ENCODE results near the gene TC2N. TPM values are rescaled to one million over a fixed set of nuclear protein-coding genes. Genes with fewer than 3 reads are reported as not detected.

Gene TC2N
- total RNA-seq, 1 experiment from 2014 or later = 15.9 TPM

GRCh38 chr14:91898372-91898771 is 31.0 kb upstream of the TC2N start:
- TF ChIP-seq CEBPB (IDR thresholded peaks at IDR 0.05; ENCODE audit: low read depth) = no peak
- no peak for TF ChIP-seq EZH2 (IDR thresholded peaks at IDR 0.05)
- TF ChIP-seq POLR2A (IDR thresholded peaks at IDR 0.05; ENCODE audit: borderline replicate concordance, extremely low read depth, insufficient read depth, insufficient read length) = no peak
- TF ChIP-seq YY1 (IDR thresholded peaks at IDR 0.05; ENCODE audit: extremely low read depth, insufficient replicate concordance, low read depth, low read length) = no peak
- TF ChIP-seq RAD21 (IDR thresholded peaks at IDR 0.05; ENCODE audit: low read depth) = no peak
- TF ChIP-seq, protein P1, sequence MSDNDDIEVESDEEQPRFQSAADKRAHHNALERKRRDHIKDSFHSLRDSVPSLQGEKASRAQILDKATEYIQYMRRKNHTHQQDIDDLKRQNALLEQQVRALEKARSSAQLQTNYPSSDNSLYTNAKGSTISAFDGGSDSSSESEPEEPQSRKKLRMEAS (IDR thresholded peaks at IDR 0.05) = no peak
- TF ChIP-seq, protein P2, sequence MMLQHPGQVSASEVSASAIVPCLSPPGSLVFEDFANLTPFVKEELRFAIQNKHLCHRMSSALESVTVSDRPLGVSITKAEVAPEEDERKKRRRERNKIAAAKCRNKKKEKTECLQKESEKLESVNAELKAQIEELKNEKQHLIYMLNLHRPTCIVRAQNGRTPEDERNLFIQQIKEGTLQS (IDR thresholded peaks at IDR 0.05) = no peak
- TF ChIP-seq ELF1 (IDR thresholded peaks at IDR 0.05; ENCODE audit: borderline replicate concordance, low read depth) = no peak
- no peak for TF ChIP-seq CTCF (IDR thresholded peaks at IDR 0.05 in 2 of 3, conservative IDR thresholded peaks at IDR 0.05 in 1 of 3; ENCODE audit: borderline replicate concordance in 1 of 3, insufficient read depth in 1 of 3, low read depth in 2 of 3, low read length in 2 of 3)
- no peak for TF ChIP-seq TCF7L2 (IDR thresholded peaks at IDR 0.05; ENCODE audit: borderline replicate concordance, extremely low read depth, insufficient read depth, insufficient read length)
- no peak for TF ChIP-seq EZH2phosphoT487 (IDR thresholded peaks at IDR 0.05; ENCODE audit: borderline replicate concordance)
- TF ChIP-seq CBX3 (IDR thresholded peaks at IDR 0.05; ENCODE audit: low read depth) = no peak
- TF ChIP-seq SP1 (IDR thresholded peaks at IDR 0.05; ENCODE audit: low read depth) = no peak
- no peak for TF ChIP-seq ZNF274 (IDR thresholded peaks at IDR 0.05; ENCODE audit: low read depth, low read length)
- TF ChIP-seq, protein P3, sequence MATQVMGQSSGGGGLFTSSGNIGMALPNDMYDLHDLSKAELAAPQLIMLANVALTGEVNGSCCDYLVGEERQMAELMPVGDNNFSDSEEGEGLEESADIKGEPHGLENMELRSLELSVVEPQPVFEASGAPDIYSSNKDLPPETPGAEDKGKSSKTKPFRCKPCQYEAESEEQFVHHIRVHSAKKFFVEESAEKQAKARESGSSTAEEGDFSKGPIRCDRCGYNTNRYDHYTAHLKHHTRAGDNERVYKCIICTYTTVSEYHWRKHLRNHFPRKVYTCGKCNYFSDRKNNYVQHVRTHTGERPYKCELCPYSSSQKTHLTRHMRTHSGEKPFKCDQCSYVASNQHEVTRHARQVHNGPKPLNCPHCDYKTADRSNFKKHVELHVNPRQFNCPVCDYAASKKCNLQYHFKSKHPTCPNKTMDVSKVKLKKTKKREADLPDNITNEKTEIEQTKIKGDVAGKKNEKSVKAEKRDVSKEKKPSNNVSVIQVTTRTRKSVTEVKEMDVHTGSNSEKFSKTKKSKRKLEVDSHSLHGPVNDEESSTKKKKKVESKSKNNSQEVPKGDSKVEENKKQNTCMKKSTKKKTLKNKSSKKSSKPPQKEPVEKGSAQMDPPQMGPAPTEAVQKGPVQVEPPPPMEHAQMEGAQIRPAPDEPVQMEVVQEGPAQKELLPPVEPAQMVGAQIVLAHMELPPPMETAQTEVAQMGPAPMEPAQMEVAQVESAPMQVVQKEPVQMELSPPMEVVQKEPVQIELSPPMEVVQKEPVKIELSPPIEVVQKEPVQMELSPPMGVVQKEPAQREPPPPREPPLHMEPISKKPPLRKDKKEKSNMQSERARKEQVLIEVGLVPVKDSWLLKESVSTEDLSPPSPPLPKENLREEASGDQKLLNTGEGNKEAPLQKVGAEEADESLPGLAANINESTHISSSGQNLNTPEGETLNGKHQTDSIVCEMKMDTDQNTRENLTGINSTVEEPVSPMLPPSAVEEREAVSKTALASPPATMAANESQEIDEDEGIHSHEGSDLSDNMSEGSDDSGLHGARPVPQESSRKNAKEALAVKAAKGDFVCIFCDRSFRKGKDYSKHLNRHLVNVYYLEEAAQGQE (IDR thresholded peaks at IDR 0.05; ENCODE audit: low read depth) = no peak
- TF ChIP-seq, protein P4, sequence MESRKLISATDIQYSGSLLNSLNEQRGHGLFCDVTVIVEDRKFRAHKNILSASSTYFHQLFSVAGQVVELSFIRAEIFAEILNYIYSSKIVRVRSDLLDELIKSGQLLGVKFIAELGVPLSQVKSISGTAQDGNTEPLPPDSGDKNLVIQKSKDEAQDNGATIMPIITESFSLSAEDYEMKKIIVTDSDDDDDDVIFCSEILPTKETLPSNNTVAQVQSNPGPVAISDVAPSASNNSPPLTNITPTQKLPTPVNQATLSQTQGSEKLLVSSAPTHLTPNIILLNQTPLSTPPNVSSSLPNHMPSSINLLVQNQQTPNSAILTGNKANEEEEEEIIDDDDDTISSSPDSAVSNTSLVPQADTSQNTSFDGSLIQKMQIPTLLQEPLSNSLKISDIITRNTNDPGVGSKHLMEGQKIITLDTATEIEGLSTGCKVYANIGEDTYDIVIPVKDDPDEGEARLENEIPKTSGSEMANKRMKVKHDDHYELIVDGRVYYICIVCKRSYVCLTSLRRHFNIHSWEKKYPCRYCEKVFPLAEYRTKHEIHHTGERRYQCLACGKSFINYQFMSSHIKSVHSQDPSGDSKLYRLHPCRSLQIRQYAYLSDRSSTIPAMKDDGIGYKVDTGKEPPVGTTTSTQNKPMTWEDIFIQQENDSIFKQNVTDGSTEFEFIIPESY (IDR thresholded peaks at IDR 0.05; ENCODE audit: extremely low read depth, insufficient replicate concordance, low read length) = no peak
- no peak for TF ChIP-seq ZFX (IDR thresholded peaks at IDR 0.05)
- no peak overlapping the region for H3K4me3 ChIP-seq (replicated peaks in 1 of 2; ENCODE audit: low read depth in 1 of 2, low read length in 2 of 2)
- no TSS peak for BruUV-seq (replicated peaks)
- H3K4me2 ChIP-seq (ENCODE audit: low read length) = no peak overlapping the region
- POLR2A ChIA-PET = no interaction called here
- H3K79me2 ChIP-seq (ENCODE audit: insufficient read depth, low read length) = no peaks in the 10 kb centered on the region
- H4K20me1 ChIP-seq (ENCODE audit: insufficient read depth) = no peaks in the 10 kb centered on the region
- intact Hi-C loops (cut with micrococcal nuclease) = no loop called here
- no peak overlapping the region for H2AFZ ChIP-seq (ENCODE audit: low read depth, low read length, poor library complexity, severe bottlenecking)
- H3K27me3 ChIP-seq (ENCODE audit: insufficient read depth, low read length) = no peaks in the 10 kb centered on the region
- RAD21 ChIA-PET (ENCODE audit: low non-redundant PET in 1 of 2, low total read pairs in 2 of 2, uncharacterized antibody in 2 of 2, unreplicated experiment in 2 of 2) = no interaction called here
- H3K9ac ChIP-seq (ENCODE audit: low read length) = no peak overlapping the region
- H3K9me2 ChIP-seq (ENCODE audit: insufficient read depth) = no peaks in the 10 kb centered on the region
- H3K27ac ChIP-seq (ENCODE audit: low read depth, low read length) = no peak overlapping the region
- H3K4me1 ChIP-seq (ENCODE audit: control insufficient read depth in 1 of 2, insufficient read depth in 2 of 2, low read length in 2 of 2) = no peaks in the 10 kb centered on the region
- no peak for ATAC-seq
- no peaks in the 10 kb centered on the region for H3K9me3 ChIP-seq (ENCODE audit: control insufficient read depth in 1 of 2, insufficient read depth in 1 of 2, low read depth in 1 of 2, low read length in 2 of 2)
- no peak for DNase-seq (ENCODE audit: low read depth, low spot score)
- CTCF ChIA-PET = interaction anchor here (0.8 to 2.1 kb wide), 4 partner anchors 10 to 721 kb away, joined by 3 to 12 read pairs (median 3); no protein-coding TSS in a partner anchor
- H3K36me3 ChIP-seq (ENCODE audit: control insufficient read depth in 1 of 2, insufficient read depth in 2 of 2, low read length in 2 of 2) = no peaks in the 10 kb centered on the region
